ENCODE measurements around the gene TSPO.

DNA sequence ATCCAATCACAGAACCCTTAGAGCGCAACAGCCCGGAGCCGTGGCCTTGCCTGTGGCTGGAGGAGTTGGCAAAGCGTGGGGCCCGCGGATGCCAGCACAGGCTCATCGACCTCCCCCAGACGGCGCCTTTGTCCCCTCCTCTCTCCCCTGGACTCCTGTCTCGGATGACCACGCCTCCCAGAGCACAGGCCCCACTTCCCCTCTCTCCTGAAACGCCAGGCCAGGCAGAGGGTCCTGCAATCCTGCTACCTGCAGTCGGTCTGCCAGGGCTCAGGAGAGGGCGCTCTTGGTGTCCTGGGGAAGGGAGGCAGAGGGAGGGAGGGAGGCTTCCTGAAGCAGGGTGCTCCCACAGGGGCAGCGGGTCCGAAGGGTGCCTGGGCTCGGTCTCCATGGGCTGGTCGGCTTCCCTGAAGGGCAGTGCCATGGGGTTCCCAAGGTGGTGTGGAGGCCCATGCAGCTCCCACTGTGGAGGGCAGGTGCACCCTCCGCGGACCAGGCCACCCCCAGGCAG, 52.2 kb downstream of the TSPO start:
- TF ChIP-seq, protein P1, sequence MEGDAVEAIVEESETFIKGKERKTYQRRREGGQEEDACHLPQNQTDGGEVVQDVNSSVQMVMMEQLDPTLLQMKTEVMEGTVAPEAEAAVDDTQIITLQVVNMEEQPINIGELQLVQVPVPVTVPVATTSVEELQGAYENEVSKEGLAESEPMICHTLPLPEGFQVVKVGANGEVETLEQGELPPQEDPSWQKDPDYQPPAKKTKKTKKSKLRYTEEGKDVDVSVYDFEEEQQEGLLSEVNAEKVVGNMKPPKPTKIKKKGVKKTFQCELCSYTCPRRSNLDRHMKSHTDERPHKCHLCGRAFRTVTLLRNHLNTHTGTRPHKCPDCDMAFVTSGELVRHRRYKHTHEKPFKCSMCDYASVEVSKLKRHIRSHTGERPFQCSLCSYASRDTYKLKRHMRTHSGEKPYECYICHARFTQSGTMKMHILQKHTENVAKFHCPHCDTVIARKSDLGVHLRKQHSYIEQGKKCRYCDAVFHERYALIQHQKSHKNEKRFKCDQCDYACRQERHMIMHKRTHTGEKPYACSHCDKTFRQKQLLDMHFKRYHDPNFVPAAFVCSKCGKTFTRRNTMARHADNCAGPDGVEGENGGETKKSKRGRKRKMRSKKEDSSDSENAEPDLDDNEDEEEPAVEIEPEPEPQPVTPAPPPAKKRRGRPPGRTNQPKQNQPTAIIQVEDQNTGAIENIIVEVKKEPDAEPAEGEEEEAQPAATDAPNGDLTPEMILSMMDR (IDR thresholded peaks at IDR 0.05), result peak; percentile 28
- TF ChIP-seq EZH2phosphoT487 (IDR thresholded peaks at IDR 0.05) (no peak), EZH2 (IDR thresholded peaks at IDR 0.05) (no peak)
